Omental fat pad (tissue), 4 donors: ENCODE results near the gene GMDS. TPM values are rescaled to one million over a fixed set of nuclear protein-coding genes. Genes with fewer than 3 reads are reported as not detected.

ENCODE experiments used
- ATAC-seq: fragments of 150-250 bp; one replicate; pipeline ENCODE4 v1.9.1; 2016; ENCODE audit warnings: mild to moderate bottlenecking, moderate library complexity; ENCODE audit not compliant: low FRiP score
- DNase-seq: peaks from one replicate; pipeline ENCODE4 v3.0.0-alpha.2; 2019; ENCODE audit warnings: low spot score
- CTCF ChIP-seq, 3 donors: fragments of 450-650 bp; IDR thresholded peaks; one replicate each; pipeline ENCODE4 v1.5.1; 2016 to 2017; ENCODE audit warnings: antibody characterized with exemption in 3 of 3, mild to moderate bottlenecking in 3 of 3, moderate library complexity in 2 of 3
- total RNA-seq, 4 donors: library from RNA; depleted of rRNA; stranded (reverse); fragments of >200 nt; gene quantifications; one replicate each; pipeline ENCODE4 v1.1.0, GENCODE V29; 2016

GMDS gene
- total RNA-seq, 4 donors from 2014 or later = 5.6 to 20.6 (median 10.7) TPM

GRCh38 chr6:1995636-1996035 lies 249.8 kb downstream of the GMDS start:
- TF ChIP-seq CTCF (IDR thresholded peaks at IDR 0.05) = no peak
- no peak for DNase-seq
- no peak for ATAC-seq

DNA sequence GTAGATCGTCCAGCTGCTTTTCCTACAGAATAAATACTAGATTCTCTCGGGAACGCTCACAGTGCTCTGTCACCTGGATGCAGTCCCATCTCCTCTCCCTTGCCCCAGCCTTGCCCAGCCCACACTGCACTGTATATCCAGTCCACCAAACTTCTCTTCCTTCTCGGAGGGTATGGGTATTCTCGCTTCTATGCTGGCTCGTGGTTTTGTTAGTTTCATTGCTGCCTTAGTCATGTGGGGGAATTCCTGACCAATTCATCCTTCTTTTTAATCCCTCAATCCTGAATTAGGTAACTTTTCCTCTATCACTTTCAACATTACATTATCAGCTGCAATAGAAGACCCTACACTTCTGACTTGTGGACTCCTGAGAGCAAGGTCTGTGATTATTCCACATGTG lies 252.4 kb downstream of the GMDS start:
- DNase-seq = no peak
- TF ChIP-seq CTCF (IDR thresholded peaks at IDR 0.05) = no peak
- no peak for ATAC-seq

DNA sequence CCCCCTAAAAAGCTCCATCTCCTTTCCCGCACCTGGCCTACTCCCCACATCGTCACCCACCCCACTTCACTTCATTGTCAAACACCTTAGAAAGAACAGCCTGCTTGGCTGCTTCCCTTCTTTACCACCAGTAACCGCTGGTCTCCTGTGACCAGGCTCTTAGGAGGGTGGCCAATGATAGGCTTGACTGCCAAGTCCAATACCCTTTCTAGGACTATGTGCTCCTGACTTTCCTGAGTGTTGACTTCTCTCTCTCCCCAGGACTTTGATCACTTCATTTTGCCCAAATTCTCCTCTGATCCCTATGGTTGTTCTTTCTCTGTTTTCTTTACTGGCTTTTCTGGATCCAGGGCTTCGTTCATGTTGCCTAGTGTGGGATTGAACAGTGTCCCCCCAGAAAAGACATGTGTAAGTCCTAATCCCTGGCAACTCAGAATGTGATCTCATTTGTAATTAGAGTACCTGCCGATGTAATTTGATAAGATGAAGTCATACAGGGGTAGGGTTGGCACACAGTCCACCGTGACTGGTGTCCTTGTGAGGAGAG lies 254.0 kb downstream of the GMDS start:
- DNase-seq = no peak
- ATAC-seq = no peak
- no peak for TF ChIP-seq CTCF (IDR thresholded peaks at IDR 0.05)

DNA sequence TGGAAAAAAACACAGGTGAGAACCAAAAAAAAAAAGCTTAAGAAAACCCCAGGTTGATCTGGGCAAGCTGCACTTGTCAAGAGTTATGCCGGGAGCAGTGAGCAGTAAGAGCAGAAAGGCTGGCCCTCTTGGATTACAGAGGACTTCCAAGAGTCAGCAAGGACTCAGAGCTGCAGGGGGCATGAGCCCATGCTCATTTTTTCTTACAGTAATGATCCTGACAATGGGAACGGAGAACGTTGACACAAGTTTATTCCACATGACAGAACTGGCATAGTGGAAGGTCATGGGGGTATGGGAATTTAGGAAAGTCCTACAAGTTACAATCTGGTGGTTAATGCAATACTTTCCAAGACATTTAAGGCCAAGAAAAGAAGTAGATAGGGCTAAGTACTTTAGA lies 256.6 kb downstream of the GMDS start:
- ATAC-seq = no peak
- no peak for DNase-seq
- TF ChIP-seq CTCF (IDR thresholded peaks at IDR 0.05) = no peak

GRCh38 chr6:1987640-1988039 lies 257.8 kb downstream of the GMDS start:
- DNase-seq (no peak), ATAC-seq (no peak)
- TF ChIP-seq CTCF (IDR thresholded peaks at IDR 0.05) = no peak

DNA sequence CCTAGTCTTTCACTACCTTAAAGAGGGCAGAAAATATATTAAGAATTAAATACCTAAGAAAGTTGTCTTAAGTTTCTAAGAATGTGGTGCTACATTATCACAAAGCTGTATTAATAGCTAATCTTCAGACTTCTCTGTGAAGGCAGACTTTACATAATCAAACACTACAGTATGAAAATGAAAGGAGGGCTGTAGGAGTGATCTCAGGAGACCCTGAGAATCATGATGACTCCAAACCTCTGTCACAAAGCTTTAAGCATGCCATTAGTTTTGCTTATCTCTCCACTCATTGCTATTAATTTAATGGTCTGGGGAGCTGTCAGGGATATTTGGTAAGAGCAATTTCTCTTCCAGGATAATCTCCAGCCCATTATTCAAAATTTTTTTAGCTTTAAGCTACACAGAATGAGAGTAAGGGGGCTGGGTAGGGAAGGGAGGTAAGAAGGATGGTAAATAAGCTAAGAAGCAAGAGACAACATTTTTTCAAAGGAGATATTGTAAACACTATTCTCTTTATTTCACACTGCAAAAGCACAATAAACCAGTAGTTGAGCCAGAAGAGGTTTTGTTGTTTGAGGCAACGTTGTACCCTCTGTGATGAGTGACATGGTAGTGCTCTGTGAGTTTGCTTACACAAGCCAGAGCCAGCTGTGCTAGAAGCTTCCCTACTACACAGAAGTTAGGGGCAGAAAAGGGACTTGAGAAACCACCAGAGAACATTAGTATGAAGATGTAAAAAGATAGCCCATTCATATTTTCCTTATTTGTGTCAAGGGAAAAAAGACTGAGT lies 258.8 kb downstream of the GMDS start:
- no peak for TF ChIP-seq CTCF (IDR thresholded peaks at IDR 0.05)
- no peak for DNase-seq
- ATAC-seq = no peak
